Stimulated activated CD8-positive, alpha-beta memory T cell treated with anti-CD3 and anti-CD28 coated beads, Interleukin-2, amount 100 ng/mL, for 1 hour (primary cell): ENCODE data around the gene CRADD.
"Not testable (repeated sequence)": the region's sequence is repeated elsewhere in the genome, so short reads cannot be mapped to it uniquely, and the experiment has no call there.

ENCODE experiments used
- DNase-seq, 2 donors: peaks; one replicate each; pipeline ENCODE4 v3.0.0-alpha.2; 2020; ENCODE audit warnings: low read depth in 2 of 2

Gene CRADD

GRCh38 chr12:93706824-93707223, 29.6 kb downstream of the CRADD start:
- DNase-seq: no peak

GRCh38 chr12:93707836-93708235, 30.7 kb downstream of the CRADD start:
- no peak for DNase-seq

- no peak for DNase-seq
Observed at GRCh38 chr12:93708952-93709351, 31.8 kb downstream of the CRADD start.

- DNase-seq: no peak
Observed at GRCh38 chr12:93709386-93709785, 32.2 kb downstream of the CRADD start.

- DNase-seq: no peak
Observed at GRCh38 chr12:93710574-93710926, 33.4 kb downstream of the CRADD start.

GRCh38 chr12:93711502-93711901, 34.3 kb downstream of the CRADD start:
- not testable (repeated sequence) for DNase-seq

- no peak for DNase-seq
Observed at GRCh38 chr12:93712200-93712599, 35.0 kb downstream of the CRADD start.

- DNase-seq: no peak
Observed at GRCh38 chr12:93713060-93713459, 35.9 kb downstream of the CRADD start.

- DNase-seq: no peak
Observed at GRCh38 chr12:93713800-93714199, 36.6 kb downstream of the CRADD start.

GRCh38 chr12:93714382-93714781, 37.2 kb downstream of the CRADD start:
- DNase-seq: no peak

- no peak for DNase-seq
Observed at GRCh38 chr12:93719710-93720109, 42.5 kb downstream of the CRADD start.

GRCh38 chr12:93720559-93720958, 43.4 kb downstream of the CRADD start:
- no peak for DNase-seq

GRCh38 chr12:93722179-93722578, 45.0 kb downstream of the CRADD start:
- no peak for DNase-seq

GRCh38 chr12:93722835-93723567, 45.8 kb downstream of the CRADD start:
- no peak for DNase-seq

- DNase-seq: no peak
Observed at GRCh38 chr12:93723568-93723930, 46.4 kb downstream of the CRADD start.

- no peak for DNase-seq
Observed at GRCh38 chr12:93725531-93725930, 48.4 kb downstream of the CRADD start.

- DNase-seq: no peak
Observed at GRCh38 chr12:93727195-93727811, 50.1 kb downstream of the CRADD start.

- DNase-seq: no peak
Observed at GRCh38 chr12:93727911-93728310, 50.7 kb downstream of the CRADD start.

- no peak for DNase-seq
Observed at GRCh38 chr12:93729934-93730333, 52.8 kb downstream of the CRADD start.

- no peak for DNase-seq
Observed at GRCh38 chr12:93733358-93733757, 56.2 kb downstream of the CRADD start.

GRCh38 chr12:93733928-93734327, 56.8 kb downstream of the CRADD start:
- DNase-seq: no peak

GRCh38 chr12:93734784-93735183, 57.6 kb downstream of the CRADD start:
- no peak for DNase-seq

GRCh38 chr12:93736640-93737178, 59.5 kb downstream of the CRADD start:
- DNase-seq: no peak
